ENCODE measurements around the gene GNG4.
A peak's percentile ranks its signal among the peaks of the same experiment; 100 is the strongest.

GNG4 gene

GRCh38 chr1:235649368-235650163, at the start of gene GNG4:
Gene GNG4, minus strand, starts transcription at chr1:235649784. Its CDS starts 65,946 bp downstream, at chr1:235583838.
- DNase-seq (ENCODE audit: insufficient read length, low spot score) (peak; percentile 36), FAIRE-seq (no peak)
- no peak for TF ChIP-seq POLR2A (IDR thresholded peaks at IDR 0.05; ENCODE audit: low read depth, low read length)

- TF ChIP-seq POLR2A (IDR thresholded peaks at IDR 0.05; ENCODE audit: low read depth, low read length): no peak
- DNase-seq (ENCODE audit: insufficient read length, low spot score) (no peak), FAIRE-seq (no peak)
Measured at GRCh38 chr1:235697508-235697907, 47.9 kb upstream of the GNG4 start.

GRCh38 chr1:235689356-235689755, 39.8 kb upstream of the GNG4 start:
- no peak for FAIRE-seq

GRCh38 chr1:235688096-235688495, 38.5 kb upstream of the GNG4 start:
- TF ChIP-seq POLR2A (IDR thresholded peaks at IDR 0.05; ENCODE audit: low read depth, low read length): no peak
- DNase-seq (ENCODE audit: insufficient read length, low spot score) (no peak), FAIRE-seq (no peak)

More at GRCh38 chr1:235689356-235689755, 39.8 kb upstream of the GNG4 start:
- TF ChIP-seq POLR2A (IDR thresholded peaks at IDR 0.05; ENCODE audit: low read depth, low read length): no peak
- no peak for DNase-seq (ENCODE audit: insufficient read length, low spot score)

GRCh38 chr1:235683653-235684052, 34.1 kb upstream of the GNG4 start:
- no peak for TF ChIP-seq POLR2A (IDR thresholded peaks at IDR 0.05; ENCODE audit: low read depth, low read length)
- no peak for FAIRE-seq
- DNase-seq (ENCODE audit: insufficient read length, low spot score): no peak

GRCh38 chr1:235682216-235682615, 32.6 kb upstream of the GNG4 start:
- no peak for DNase-seq (ENCODE audit: insufficient read length, low spot score)
- TF ChIP-seq POLR2A (IDR thresholded peaks at IDR 0.05; ENCODE audit: low read depth, low read length): no peak
- no peak for FAIRE-seq

GRCh38 chr1:235679644-235680043, 30.1 kb upstream of the GNG4 start:
- FAIRE-seq: no peak
- no peak for TF ChIP-seq POLR2A (IDR thresholded peaks at IDR 0.05; ENCODE audit: low read depth, low read length)
- DNase-seq (ENCODE audit: insufficient read length, low spot score): no peak

GRCh38 chr1:235679005-235679404, 29.4 kb upstream of the GNG4 start:
- no peak for FAIRE-seq
- no peak for TF ChIP-seq POLR2A (IDR thresholded peaks at IDR 0.05; ENCODE audit: low read depth, low read length)
- no peak for DNase-seq (ENCODE audit: insufficient read length, low spot score)

- TF ChIP-seq POLR2A (IDR thresholded peaks at IDR 0.05; ENCODE audit: low read depth, low read length): no peak
- no peak for DNase-seq (ENCODE audit: insufficient read length, low spot score)
- no peak for FAIRE-seq
Measured at GRCh38 chr1:235675152-235675890, 25.7 kb upstream of the GNG4 start.

- no peak for TF ChIP-seq POLR2A (IDR thresholded peaks at IDR 0.05; ENCODE audit: low read depth, low read length)
- FAIRE-seq: no peak
- DNase-seq (ENCODE audit: insufficient read length, low spot score): no peak
Measured at GRCh38 chr1:235673981-235674380, 24.4 kb upstream of the GNG4 start.

GRCh38 chr1:235671992-235672391, 22.4 kb upstream of the GNG4 start:
- DNase-seq (ENCODE audit: insufficient read length, low spot score) (no peak), FAIRE-seq (no peak)
- TF ChIP-seq POLR2A (IDR thresholded peaks at IDR 0.05; ENCODE audit: low read depth, low read length): no peak

GRCh38 chr1:235670157-235670776, 20.7 kb upstream of the GNG4 start:
- no peak for TF ChIP-seq POLR2A (IDR thresholded peaks at IDR 0.05; ENCODE audit: low read depth, low read length)
- FAIRE-seq (no peak), DNase-seq (ENCODE audit: insufficient read length, low spot score) (no peak)

GRCh38 chr1:235669277-235669676, 19.7 kb upstream of the GNG4 start:
- no peak for TF ChIP-seq POLR2A (IDR thresholded peaks at IDR 0.05; ENCODE audit: low read depth, low read length)
- DNase-seq (ENCODE audit: insufficient read length, low spot score) (no peak), FAIRE-seq (no peak)

GRCh38 chr1:235663628-235664027, 14.0 kb upstream of the GNG4 start:
- DNase-seq (ENCODE audit: insufficient read length, low spot score): no peak
- FAIRE-seq: no peak
- no peak for TF ChIP-seq POLR2A (IDR thresholded peaks at IDR 0.05; ENCODE audit: low read depth, low read length)

Data from H54 (cell line).